ENCODE data around the gene ARIH1.

DNA sequence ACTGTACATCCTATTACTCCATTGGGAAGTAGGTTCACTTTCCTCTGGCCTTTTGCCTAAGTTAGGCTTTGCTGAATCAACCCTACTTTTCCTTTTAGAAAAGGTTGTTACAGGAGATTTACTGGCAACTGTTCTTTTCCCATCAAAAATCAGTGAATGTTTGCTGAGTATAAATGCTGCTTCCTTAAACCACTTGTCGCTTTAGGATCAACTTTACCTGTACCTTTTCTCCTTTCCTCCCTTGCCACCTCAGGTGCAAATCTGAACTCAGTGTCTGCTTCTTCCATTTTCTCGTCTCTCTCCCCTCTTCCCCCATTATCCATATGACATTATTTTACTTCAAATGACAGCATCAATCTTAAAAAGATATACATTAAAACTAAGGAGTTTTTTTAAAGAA is 110.9 kb downstream of the ARIH1 start:
- TF ChIP-seq ZFP30 (CRISPR knock-in tag; IDR thresholded peaks at IDR 0.05) = no peak
- TF ChIP-seq ARNTL (CRISPR knock-in tag; IDR thresholded peaks at IDR 0.05; ENCODE audit: borderline replicate concordance, low read depth) = no peak
- TF ChIP-seq CSDC2 (CRISPR knock-in tag; IDR thresholded peaks at IDR 0.05) = no peak
- TF ChIP-seq ESRRG (CRISPR knock-in tag; IDR thresholded peaks at IDR 0.05) = no peak
- TF ChIP-seq ZNF8 (CRISPR knock-in tag; IDR thresholded peaks at IDR 0.05) = no peak
- TF ChIP-seq, protein P1, sequence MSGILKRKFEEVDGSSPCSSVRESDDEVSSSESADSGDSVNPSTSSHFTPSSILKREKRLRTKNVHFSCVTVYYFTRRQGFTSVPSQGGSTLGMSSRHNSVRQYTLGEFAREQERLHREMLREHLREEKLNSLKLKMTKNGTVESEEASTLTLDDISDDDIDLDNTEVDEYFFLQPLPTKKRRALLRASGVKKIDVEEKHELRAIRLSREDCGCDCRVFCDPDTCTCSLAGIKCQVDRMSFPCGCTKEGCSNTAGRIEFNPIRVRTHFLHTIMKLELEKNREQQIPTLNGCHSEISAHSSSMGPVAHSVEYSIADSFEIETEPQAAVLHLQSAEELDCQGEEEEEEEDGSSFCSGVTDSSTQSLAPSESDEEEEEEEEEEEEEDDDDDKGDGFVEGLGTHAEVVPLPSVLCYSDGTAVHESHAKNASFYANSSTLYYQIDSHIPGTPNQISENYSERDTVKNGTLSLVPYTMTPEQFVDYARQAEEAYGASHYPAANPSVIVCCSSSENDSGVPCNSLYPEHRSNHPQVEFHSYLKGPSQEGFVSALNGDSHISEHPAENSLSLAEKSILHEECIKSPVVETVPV (CRISPR knock-in tag; IDR thresholded peaks at IDR 0.05) = no peak
- no peak for TF ChIP-seq ZC3H10 (CRISPR knock-in tag; IDR thresholded peaks at IDR 0.05)
- TF ChIP-seq, protein P2, sequence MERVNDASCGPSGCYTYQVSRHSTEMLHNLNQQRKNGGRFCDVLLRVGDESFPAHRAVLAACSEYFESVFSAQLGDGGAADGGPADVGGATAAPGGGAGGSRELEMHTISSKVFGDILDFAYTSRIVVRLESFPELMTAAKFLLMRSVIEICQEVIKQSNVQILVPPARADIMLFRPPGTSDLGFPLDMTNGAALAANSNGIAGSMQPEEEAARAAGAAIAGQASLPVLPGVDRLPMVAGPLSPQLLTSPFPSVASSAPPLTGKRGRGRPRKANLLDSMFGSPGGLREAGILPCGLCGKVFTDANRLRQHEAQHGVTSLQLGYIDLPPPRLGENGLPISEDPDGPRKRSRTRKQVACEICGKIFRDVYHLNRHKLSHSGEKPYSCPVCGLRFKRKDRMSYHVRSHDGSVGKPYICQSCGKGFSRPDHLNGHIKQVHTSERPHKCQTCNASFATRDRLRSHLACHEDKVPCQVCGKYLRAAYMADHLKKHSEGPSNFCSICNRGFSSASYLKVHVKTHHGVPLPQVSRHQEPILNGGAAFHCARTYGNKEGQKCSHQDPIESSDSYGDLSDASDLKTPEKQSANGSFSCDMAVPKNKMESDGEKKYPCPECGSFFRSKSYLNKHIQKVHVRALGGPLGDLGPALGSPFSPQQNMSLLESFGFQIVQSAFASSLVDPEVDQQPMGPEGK (CRISPR knock-in tag; IDR thresholded peaks at IDR 0.05; ENCODE audit: borderline replicate concordance) = no peak
- no peak for TF ChIP-seq POU6F1 (CRISPR knock-in tag; IDR thresholded peaks at IDR 0.05; ENCODE audit: borderline replicate concordance, low read depth)
- TF ChIP-seq GLIS3 (CRISPR knock-in tag; IDR thresholded peaks at IDR 0.05) = no peak
- no peak for TF ChIP-seq ZNF565 (CRISPR knock-in tag; conservative IDR thresholded peaks at IDR 0.05; ENCODE audit: low read depth)
- TF ChIP-seq SNAI2 (CRISPR knock-in tag; IDR thresholded peaks at IDR 0.05) = no peak
- no peak for TF ChIP-seq OSR1 (CRISPR knock-in tag; IDR thresholded peaks at IDR 0.05)
